Activated T-cell treated with anti-CD3 and anti-CD28 coated beads, Interleukin-2, amount 50 U/mL, for 1 hour (primary cell): ENCODE data around the gene SEL1L2.

Source experiments
- DNase-seq: peaks from one replicate; pipeline ENCODE4 v3.0.0-alpha.2; 2020

Gene SEL1L2

DNA sequence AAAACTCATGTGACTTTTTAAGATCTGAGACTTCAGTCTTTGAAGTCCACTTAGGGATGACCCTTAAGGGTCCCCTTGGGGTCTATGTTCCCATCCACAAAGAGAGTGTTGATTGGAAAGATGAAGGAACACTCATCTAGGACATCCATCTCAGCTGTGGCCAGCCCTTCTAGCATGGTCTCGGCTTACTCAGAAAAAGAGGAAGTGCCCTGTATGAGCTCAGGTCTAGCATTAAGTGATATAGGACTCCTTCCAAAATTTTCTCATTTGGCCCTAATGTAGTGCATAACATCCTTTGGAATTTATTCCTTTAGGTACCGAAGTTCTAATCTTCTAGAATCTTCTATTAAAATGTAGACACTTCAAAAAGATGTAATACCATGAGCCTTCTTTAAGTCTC, 128.2 kb downstream of the SEL1L2 start:
- DNase-seq, result no peak

DNA sequence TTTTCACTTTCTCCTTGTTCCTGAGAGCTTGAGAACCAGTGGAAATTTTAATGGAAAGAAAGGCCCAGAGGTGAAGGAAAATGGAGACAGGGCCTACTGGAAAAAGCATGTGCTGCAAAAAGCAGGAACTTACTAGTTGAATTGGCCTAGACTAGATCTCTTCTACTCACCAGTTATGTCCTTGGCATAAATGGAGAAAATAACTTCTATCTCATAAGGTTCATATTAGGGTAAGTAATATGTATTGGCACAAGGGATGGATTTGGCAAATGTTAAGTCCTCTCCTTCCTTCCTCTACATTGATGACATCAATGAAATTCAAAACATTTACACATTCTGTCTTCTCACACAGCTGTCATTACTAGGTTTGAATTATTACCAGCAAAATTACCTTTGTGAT, 131.5 kb downstream of the SEL1L2 start:
- DNase-seq, result no peak

DNA sequence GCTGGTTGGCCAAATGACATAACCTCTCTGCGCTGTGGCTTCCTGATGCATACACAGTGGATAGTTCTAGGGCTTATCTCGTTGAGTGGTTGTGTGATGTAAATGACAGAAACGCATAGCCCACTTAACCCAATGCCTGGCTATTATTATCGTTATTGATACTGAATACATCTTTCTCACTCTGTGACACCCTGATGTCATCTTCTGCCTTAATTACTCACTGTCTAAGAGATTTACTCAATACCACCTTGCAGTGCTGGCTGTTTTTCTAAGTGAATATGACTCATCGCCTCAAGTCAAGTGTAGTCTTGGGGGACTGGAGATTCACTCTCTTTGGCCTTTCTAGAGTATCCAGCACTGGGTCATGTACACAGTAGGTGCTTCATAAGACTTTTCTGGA, 132.0 kb downstream of the SEL1L2 start:
- no peak for DNase-seq

DNA sequence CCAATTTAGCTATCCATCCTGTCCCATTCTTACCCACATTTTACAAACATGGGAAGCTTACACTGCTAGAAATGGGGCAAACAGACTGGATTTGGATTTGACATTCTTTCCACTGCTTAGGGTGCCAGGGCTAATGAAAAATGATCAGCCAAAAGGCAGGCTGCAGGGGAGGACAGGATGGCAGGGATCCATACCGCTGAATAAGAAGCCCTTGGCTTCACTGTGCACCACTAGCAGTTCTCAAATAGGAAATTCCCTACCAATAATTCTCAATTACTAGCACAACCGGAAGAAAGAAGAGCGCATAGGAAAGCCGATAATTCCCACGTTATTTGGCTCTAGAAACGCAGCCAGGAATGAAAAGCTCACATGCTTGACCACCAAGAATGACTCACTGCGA, 132.5 kb downstream of the SEL1L2 start:
- no peak for DNase-seq

DNA sequence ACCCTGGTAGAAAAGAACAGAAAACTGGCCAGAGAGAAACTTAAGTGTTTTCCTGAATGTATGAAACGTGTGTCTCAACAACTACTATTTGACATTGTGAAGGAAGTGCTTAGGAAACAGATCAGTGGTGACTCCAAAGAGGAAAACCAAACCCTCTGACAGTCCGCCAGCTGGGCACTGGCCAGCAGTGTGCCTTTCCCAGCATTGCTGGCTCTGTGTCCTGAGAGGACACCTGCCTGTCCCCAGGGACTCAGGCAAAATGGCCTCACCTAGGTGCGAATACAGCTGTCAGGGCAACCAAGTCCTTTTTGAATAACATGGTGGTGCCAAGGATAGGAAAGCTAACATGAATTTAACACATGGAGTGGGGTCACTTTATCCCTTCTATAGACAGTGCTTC, 133.1 kb downstream of the SEL1L2 start:
- no peak for DNase-seq

DNA sequence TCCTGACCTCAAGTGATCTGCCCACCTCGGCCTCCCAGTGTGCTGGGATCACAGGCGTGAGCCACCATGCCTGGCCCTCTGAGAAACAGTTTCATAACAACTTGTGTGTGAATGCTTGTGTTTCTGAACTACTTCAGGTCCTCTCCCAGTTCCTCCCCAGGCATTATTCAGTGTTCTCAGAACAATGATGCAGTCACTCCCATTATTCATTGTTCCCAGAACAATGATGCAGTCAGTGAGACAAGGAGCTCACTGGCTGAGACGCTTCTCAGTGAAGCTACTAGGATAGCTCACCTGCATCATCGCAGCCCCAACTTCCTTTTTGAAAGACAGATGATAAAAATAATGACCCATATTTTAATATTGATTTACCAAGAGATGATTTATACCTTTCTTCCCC, 134.1 kb downstream of the SEL1L2 start:
- no peak for DNase-seq

DNA sequence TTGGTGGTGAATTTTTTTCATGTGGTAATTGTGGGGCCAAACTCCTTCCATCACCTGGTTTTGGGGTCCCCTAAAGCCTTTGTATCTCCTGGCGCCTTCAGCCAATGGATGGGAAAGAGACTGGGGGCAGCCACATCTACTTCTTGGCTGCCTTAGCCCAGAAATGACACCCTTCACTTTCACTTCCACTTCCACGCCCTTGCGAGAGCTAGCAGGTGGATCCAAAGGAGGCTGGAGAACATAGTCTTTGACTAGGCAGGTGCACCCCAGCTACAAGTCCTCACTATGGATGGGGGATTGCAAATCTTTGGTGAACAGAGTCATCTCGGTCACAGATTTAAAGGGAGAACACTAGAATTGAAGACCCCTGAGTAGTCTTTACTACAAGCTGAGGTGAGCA, 134.8 kb downstream of the SEL1L2 start:
- DNase-seq, result no peak

DNA sequence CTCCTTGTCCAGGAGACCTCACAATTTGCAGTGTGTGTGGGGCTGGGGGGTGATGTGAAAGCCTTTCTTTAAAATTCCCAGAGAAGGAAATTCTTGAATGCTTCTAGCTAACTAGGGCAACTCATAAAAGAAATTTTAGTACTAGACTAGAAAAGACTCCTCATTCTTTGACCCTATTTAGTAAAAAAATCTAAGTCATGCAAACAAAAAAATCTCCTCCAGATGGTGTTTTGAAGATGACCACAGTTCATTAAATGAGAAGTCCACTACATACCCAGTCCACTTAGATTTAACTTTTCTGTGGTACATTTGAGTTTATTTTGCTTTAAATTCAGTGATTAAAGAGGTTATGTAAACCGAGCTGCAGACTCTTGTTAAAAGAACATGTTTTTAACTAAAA, 138.1 kb downstream of the SEL1L2 start:
- no peak for DNase-seq

DNA sequence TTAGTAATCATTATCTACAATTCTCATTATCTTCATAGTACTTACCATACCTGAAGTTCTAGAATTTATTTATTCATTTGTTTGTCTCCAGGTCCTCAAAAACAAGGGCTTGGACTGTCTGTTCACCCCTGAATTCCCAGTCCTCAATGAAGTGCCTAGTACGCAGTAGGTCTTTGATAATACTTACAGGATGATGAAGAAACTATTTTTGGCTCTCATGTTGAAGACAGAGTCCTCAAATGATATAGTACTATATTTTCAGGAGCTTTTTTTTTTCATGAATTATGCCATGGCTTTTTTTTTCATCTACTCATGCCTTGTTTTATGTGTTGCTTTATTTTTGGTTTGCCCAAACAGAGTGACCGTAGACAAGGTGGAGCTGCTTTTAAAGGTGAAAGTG, 139.1 kb downstream of the SEL1L2 start:
- DNase-seq, result no peak

DNA sequence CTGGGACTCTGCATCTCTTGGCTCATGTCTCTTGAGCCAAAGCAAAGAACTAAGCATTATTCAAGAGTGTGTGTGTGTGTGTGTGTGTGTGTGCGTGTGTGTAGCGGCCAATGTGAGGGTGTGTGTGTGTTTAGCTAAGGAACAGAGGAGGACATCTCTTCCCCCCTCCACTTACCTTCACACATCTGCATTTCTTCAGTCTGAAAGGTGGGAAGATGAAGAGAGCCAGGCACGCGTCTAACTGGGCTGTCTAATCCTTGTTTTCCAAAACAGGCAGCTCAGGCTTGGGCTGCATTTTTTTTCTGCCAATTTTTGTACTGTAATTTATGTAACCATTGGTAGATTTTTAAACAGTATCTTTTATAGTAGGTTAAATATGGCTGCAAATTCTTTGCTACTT, 146.1 kb downstream of the SEL1L2 start:
- no peak for DNase-seq

DNA sequence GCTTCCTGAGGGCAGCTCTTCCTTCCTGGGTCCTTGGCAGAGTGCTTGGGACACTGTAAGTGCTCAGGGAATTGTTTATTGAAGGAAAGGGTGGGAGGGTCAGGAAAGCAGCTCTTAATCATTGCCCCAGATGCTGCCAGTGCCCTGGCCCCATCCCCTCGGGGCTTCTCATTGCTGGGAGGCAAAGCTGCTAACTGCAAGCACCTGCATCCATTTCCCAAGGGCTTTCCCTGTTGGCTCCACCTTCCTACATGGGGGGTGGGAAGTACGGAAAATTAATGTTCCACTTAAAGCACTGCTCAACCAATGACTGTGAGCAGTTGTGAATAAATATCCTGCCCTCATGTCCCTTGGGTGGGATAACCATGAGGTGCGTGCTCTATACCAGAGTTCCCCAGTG, 149.2 kb downstream of the SEL1L2 start:
- DNase-seq, result no peak

DNA sequence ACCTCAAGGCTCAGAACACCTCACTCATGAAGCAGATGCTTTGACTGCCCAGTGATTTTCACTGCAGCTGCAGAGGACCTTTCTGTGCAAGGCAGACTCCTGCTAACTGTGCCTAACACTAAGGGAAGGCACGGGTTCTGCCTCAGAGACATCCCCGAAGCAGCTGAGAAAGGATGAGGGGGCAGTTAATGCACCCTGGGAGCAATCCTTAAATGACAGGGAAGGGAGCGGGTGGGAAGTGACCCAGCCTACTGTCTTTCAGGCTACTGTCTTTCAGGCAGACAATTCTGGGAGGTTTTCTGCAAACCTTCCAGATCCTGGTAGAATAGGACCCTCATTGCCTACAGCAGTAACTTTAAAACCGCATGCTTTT, 150.3 kb downstream of the SEL1L2 start:
- no peak for DNase-seq

DNA sequence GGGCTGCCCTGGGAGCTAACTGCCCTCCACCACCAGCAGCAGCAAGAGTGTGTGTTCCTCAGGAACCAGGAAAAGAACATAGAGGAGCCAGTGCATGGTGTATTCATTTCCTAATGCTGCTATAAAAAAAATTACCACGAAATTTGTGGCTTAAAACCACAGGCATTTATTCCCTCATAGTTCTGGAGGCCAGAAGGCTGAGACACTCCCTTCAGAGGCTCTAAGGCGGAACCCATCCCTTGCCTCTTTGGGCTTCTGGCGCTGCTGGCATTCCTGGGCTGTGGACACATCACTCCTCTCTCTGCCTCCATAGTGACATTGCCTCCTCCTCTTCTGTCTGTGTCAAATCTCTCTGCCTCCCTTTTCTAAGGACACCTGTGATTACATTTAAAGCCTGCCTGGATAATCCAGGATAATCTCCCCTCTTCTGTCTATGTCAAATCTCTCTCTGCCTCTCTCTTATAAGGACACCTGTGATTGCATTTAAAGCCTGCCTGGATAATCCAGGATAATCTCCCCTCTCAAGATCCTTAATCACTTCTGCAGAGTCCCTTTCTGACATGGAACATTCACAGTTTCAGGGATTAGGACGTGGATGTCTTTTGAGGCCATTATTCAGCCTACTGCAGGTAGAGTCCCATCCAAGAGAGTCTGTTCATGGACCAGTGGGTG, 150.9 kb downstream of the SEL1L2 start:
- no peak for DNase-seq

DNA sequence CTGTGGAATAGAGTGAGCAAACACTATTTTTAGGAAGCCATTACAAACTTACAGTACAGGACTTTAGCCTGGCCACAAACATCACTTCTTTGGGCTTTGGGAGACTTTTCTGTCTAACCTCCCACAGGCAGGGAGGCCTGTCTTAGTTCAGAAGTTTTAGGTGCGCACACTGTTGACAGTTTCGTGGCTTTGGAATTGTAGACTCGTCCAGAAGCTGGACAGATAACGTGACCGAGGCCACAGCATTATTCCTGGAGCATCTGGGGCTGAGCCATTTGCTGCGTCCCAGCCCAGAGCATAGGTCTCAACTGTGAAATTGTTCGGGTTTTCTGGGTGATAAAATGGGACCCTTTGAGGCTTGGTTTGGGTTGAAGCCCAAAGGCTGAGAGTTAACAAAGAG, 151.8 kb downstream of the SEL1L2 start:
- DNase-seq, result no peak

DNA sequence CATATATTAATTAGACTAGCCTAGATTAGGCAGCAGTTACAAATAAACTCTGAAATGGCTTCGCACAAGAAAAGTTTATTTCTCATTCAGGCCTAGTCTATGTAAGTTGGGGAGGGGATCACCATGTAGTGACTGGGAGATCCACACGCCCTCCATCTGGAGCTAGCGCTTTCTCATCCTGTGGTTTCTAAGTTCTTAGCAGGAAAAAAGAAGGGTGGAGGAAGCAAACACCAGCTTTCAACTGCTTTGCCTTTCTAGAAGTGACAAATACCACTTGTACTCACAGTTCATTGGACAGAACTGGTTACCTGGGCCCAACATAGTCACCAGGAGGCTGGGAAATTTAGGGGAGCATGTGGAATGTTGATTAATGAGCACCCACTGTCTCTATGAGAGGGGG, 158.9 kb downstream of the SEL1L2 start:
- no peak for DNase-seq

DNA sequence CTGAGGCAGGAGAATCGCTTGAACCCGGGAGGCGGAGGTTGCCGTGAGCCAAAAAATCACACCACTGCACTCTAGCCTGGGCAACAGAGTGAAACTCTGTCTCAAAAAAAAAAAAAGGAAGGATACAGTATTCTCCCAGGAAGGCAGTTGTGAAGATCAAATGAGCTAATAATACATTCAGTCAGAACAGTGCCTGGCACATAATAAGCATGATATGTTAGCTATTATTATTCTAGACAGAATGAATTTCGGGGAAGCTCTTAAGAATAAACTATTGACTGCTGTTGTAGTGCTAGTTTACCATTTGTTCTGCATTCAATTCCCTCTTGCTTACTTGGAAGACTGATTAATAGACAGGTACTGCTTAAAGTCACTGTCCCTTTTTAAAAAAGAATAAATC, 164.9 kb downstream of the SEL1L2 start:
- DNase-seq, result no peak

DNA sequence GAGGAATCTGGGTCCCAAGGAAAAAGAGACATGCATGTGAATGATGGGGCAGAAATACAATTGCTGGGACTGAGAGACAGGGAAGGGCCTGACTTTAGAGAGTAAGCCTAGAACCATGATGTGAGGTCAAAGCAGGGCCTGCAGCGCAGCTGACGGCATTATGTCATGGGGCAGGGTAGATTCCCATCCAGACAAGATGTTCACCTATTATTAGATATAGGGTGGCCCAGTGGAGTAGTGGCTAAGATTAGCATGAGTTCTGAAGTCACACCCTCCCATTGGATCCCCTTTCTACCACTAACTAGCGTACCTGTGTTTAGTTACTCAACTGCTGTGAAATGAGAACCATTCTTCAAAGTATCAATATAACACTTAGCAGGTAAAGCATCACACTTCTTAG, 166.0 kb downstream of the SEL1L2 start:
- DNase-seq, result no peak

DNA sequence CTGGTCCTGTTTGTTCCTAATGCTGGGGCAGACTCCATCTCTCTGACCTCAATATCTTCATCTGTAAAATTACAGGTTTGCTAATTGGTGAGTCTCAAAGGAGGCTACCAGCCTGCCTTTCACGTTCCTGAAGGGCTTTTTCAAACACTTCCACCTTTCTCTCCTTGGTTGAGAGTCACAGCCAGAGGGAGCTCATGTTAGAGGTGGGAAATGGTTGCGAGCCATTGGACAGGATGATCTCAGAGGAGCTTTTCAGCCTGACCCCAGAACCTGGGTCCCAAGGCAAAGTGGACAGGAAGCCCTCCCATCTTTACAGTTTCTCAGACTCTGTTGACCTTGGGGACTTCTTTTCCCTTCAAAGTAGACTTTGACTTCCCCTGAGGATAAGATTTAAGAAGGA, 168.0 kb downstream of the SEL1L2 start:
- DNase-seq, result no peak

DNA sequence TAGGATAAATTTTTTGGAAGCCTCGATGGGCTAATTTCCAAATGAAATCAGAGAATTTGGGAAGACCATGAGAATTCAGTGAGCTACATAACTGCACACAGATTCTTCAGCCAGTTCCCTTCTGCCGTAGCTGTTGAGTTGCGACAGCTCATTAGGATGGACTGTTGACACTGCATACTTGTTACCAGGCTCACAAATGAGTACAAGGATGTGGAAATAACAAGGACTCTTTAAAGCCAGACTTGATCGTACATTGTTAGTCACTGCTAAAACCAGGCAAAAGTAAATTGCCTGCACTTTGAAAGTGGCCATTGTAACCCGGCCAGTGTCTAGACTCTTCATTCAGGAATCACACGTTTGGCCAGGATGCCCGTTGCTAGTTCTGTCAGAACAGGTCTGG, 168.5 kb downstream of the SEL1L2 start:
- DNase-seq, result no peak

DNA sequence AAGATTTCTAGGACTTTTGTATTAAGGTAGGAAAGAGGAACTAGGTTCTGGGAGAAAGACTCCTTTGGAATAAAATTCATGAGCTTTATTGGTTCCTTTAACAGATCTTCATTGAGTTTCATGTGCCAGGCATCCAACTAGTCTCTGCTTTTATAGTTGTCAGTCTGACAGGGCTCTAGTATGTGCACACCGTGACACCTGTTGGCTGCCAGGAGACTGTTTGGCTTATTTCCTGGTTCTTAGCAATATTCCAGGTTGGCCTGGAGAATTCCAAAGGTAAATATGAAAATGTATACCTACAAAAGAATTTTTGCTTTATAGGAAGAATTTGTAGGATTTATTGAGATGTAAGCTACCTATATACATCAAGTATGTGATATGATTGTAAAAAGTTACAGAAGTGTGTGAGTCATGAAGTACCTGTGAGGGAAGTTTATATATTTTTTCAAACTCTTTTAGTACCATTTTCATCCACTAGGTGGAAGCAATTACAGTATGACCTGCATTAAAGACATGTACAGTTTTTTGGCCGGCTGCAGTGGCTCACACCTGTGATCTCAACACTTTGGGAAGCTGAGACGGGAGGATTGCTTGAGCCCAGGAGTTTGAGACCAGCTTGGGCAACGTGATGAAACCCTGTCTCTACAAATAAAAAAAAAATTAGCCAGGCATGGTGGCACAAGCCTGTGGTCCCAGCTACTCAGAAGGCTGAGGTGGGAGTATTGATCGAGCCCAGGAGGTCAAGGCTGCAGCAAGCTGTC, 170.3 kb downstream of the SEL1L2 start:
- DNase-seq, result no peak

DNA sequence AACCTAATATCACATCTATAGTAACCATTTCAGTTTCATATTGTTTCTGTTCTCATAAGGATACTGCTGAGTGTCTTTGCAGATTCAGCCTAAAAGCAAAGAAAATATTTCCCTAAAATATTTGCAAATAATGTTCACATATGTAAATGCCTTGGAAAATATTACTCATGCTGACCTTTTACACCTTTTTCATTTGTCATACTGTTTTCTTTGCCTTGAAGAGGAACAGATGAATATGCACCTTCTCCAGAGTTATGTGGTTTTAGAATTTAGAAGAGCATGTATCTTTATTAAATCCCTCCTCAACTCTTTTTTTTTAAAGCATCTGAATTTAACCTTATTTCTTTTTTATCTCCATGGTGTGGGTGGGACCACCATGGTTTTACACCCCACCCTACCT, 173.1 kb downstream of the SEL1L2 start:
- DNase-seq, result no peak

DNA sequence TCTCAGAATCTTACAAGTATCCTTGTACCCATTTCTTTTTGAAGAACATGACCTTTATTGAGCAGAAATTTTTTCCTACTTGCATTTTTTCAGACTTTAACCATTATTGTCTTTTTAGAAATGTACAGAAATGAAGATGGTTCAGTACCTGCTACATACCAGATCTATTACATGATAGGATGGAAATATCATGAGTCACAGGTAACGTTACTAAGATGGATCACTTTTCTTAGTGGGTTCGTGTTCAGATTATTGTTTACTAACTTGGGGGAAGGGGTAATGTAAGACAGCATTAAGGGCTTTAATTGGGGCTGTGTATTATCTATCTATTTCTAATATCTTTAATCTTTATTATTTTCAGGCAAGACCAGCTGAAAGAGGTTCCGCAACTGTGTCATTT, 173.7 kb downstream of the SEL1L2 start:
- DNase-seq, result no peak

DNA sequence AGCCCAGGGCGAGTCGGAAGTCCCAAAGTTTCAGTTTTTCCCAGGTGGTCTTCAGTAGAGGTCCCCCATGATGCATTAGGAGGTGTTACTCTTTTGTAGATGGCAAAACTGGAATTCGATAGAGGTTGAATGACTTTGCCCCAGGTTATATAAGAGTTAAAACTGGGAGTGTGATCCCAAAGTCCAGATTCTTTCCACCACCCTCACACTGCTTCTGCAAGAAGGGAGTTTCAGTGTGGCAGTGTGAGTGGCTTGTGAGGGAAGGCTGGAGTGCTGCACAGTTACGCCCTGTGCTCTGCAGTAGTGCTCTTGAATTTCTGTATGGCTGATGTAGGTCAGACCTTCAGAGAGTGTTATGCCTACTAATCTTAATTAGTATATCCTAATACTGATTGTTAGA, 175.7 kb downstream of the SEL1L2 start:
- DNase-seq, result no peak

DNA sequence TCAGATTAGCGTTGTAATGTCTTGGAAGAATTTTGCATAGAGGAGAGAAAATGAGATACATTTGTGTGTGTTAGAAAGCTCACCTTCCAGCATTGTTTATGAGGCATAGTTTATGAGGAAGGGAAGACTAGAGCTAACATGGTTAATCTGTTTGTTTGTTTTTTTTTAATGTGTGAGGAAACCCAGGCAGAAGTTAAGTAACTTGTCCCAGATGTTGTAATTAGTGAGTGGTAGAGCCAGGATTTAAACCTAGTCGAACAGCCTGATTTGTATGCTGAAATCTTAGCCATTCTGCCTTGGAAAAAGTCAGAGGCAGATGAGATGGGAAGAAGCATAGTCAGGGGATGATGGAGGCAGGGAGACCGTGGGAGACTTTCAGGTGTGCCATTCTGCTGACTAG, 176.5 kb downstream of the SEL1L2 start:
- no peak for DNase-seq

DNA sequence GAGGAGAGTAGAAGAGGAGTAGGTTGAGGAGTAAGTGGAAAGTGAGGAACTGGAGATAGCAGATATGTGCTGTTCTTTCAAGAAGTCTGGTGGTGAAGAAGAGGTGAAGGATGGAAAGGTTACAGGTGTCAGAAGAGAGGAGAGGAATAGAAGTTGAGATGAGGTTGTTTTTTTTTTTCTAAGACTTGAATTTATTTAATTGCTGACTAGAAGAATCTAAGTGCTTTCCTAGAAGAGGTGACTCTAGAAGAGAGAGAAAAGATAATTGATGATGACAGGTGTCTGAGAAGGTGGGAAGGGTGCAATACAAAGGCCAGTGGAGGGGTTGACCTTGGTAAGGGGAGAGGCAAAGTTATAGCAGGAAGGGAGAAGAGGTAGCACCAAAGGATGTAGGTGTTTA, 180.0 kb downstream of the SEL1L2 start:
- DNase-seq, result no peak
